Suppressor macrophage (primary cell): ENCODE results near the gene LRP2.

ENCODE experiments used
- DNase-seq, 4 experiments: peaks; one replicate each; pipeline ENCODE4 v3.0.0-alpha.2; 2020 to 2022

LRP2 gene

DNA sequence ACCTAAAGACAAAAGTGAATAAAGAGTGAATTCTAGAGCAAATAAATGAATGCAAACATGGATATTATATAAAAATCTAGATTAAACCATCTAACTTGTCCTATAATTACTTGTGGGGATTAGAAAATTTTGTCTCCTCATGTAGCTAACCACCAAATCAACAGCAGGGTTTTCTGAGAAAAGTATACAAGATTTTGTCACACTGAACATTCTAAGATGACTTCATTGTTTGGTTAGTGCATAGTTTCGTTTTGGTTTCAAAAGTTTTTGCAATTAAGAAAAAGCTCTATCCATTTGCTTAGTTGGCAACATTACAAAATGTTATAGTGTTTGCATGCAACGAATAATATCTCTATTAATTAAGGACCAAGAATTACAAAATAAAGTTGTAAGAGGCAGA, 125.0 kb downstream of the LRP2 start:
- DNase-seq = no peak

DNA sequence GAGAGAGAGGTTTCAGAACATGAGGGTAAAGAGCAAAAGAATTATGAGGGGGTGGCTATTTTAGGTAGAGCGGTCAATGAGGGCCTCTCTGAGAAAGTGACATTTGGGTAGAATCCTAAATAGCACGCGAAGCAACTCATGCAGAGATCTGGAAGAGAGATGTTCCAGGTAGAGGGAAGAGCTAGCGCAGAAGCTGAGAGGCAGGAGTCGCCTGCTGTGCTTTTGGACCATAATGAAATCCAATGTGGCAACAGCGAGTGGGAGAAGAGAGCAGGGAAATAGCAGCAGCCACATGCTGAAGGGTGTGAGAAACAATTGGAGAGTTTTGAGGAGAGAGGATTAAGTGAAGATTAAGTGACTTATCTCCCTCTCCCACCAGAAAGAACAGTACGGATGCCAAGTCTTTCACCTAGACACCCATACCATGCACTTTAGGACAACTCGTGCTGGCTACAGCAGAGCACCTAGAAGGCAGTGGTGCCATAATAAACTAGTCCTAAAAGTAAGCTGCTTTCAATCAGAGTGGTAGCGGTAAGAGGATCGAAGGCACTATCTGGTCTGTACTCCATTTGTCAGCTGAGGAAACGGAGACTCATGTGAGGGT, 129.7 kb downstream of the LRP2 start:
- no peak for DNase-seq

- DNase-seq = no peak
These were observed 132.1 kb downstream of the LRP2 start for GRCh38 chr2:169230204-169230603.

DNA sequence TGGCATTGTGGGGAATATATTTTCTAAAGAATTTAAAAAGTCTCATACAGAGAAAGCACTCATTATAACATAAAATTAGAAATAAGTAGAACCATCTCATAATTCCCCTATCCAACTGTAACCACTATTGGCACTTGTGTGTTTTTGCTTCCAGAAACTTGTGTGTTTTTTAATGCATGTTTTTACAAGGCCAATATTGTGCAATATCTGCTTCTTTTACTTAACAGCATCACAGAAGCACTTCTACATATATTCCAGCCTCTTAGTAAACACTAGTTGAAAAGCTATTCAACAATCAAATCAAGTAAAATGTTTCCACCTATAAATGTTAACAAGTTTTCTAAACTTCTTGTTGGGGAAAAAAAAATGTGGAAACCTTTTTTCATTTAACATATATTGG, 132.7 kb downstream of the LRP2 start:
- DNase-seq = no peak

DNA sequence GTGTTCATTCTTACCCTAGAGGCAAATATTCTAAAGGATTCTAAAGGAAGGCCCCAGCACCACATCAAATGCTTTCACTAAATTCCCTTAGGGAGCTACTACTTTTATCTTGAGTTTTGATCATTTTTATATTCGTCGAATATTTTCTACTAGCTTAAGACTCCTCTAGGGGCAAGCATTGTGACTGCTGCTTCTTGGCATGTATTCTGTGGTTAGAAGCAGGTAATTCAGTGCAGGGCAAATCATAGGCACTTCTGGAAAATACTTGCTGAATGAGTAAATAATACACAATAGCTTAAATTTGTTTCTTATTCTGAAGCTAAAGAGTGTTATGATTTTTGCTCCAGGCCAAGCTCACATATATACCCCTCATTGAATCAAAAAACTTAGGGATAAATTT, 136.4 kb downstream of the LRP2 start:
- no peak for DNase-seq

GRCh38 chr2:169225233-169225750, 137.0 kb downstream of the LRP2 start:
- DNase-seq = no peak

GRCh38 chr2:169222665-169223064, 139.7 kb downstream of the LRP2 start:
- DNase-seq = no peak

GRCh38 chr2:169221745-169222369, 140.5 kb downstream of the LRP2 start:
- DNase-seq = peak in 3 of 4 experiments; percentile 3 to 41 (median 16)

- DNase-seq = no peak
These were observed 151.4 kb downstream of the LRP2 start for GRCh38 chr2:169210917-169211316.

GRCh38 chr2:169208026-169208425, 154.3 kb downstream of the LRP2 start:
- no peak for DNase-seq

DNA sequence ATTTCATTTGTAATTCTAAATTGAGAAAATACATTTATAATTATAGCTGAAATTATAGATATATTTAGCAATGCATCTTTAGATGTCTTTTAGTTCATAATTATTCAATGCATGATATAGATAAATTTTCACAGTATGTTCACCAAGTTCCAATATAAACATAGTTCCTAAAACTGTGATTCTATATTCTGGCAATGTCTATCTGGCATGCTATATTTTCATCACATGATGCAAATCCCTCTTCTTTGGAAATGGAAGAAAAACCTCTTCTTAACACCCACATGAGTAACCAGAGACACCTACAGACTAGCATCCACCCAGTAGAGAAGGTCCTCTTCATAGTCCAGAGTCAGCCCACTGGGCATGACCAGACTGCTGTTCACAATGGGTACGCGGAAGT, 157.2 kb downstream of the LRP2 start:
- DNase-seq = no peak

GRCh38 chr2:169203952-169204351, 158.4 kb downstream of the LRP2 start:
- DNase-seq = no peak

GRCh38 chr2:169200756-169201155, 161.6 kb downstream of the LRP2 start:
- DNase-seq = no peak

DNA sequence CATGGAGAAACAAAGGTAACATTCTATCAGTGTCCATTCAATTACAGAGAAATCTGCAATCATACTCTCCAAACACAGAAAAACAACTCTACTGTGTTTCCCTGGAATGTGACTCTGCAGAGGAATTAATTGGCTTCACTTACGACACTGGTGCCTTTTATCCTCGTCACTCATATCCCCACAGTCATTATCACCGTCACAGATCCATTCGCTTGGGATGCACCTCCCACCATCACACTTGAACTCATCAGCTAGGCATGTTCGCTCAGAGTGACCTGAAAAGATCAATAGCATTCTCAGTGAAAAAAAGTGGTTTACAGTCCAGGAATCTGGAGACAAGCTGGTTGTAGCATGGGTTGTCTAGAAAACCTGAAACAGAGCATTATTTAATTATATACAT, 168.7 kb downstream of the LRP2 start:
- DNase-seq = no peak

DNA sequence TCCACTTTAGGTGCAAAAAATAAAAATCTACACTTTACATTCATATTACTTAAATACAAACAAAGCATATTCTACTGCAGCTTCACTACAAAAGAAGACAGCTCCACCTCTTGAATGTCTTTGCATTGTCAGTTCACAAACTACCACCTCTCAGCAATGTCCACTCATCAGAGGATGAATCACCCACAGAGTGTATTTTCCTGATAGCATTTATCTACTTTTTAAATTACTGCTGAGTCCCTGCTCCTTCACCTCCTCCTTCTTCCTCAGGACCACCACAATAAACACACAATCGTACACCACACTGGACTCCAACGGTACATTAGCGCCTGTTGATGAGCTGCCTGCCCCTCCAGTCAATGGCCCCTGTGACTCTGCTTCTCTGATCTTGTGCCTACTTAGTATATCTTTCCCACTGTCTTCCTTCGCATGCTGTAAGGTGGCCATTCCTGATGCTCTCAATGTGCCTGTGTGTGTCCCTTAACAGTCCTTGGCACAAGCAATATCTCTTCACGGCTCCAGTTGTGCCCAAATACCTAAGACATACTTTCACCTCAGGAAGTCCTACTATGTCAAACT, 172.0 kb downstream of the LRP2 start:
- no peak for DNase-seq

- DNase-seq = no peak
These were observed 173.2 kb downstream of the LRP2 start for GRCh38 chr2:169189132-169189531.

GRCh38 chr2:169185711-169186110, 176.6 kb downstream of the LRP2 start:
- DNase-seq = no peak

DNA sequence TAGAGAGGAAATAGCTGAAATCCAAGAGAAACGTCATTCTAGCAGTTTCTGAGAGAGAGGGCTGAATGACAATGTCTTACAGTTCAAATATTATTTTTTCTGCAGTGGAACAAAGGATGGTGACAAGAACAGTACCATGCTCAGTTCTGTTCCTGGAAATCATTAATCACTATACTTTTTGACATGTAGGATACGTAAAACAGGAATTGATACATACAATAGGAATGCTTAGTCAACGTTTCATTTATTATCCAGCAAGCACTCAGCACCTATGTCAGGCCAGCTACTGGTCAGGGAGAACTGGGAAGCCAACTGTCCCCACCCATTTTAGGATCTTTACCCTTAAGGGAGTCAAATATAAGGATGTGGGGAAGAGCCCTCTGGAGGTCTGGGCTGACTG, 178.3 kb downstream of the LRP2 start:
- no peak for DNase-seq

GRCh38 chr2:169182573-169182972, 179.8 kb downstream of the LRP2 start:
- DNase-seq = no peak

DNA sequence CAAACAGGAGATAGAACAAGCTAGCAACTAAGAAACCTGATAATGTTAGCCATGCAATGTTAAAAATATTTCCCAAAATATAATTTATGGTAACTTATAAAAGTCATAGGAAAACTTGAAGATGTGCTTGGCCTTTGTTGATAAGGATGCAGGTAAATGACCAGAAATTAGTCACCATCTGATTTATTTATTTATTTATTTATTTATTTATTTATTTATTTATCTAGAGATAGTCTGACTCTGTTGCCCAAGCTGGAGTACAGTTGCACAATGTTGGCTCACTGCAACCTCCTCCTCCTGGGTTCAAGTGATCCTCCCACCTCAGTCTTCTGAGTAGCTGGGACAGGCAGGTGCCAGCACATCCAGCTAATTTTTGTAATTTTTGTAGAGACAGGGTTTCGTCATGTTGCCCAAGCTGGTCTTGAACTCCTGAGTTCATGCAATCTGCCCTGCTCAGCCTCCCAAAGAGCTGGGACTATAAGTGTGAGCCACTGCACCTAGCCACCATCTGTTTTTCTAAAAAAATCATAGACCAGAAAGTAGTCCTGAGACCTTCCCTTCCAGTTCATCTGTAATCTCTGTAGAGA, 183.4 kb downstream of the LRP2 start:
- DNase-seq = no peak

- DNase-seq = no peak
These were observed 184.0 kb downstream of the LRP2 start for GRCh38 chr2:169178364-169178763.

DNA sequence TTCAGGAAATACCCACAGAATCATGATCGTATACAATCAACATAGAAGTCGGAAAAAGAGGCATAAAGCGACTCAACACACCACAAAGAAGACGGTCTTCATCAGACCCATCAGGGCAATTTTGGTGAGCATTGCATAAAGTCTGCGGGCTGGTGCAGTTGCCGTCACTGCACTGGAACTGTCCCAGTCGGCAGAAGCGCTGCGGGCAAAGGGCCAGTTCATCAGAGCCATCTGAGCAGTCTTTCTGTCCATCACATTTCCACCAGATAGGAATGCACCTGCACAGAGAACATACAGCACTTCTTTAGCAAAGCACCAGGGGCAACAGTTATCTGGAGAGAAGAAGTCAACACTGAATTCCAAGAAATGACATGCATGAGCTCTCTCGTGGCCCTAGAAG, 187.2 kb downstream of the LRP2 start:
- no peak for DNase-seq

DNA sequence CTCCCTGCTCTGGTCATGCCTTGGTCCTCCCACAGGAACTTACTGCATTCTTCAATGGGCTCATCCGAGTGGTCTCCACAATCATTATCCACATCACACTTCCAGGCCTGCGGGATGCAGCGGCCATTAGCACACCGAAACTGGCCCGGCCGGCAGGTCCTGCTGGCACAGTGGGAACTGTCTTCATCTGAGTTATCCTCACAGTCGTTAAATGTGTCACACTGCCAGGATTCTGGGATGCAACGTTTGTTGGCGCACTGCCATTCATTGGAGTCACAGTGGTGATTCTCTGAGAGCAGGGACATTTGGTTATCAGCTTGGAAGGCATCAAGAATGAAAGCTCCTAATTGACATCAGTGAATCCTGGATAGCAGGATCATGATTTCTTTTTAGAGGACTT, 188.5 kb downstream of the LRP2 start:
- DNase-seq = no peak

GRCh38 chr2:169172914-169173313, 189.4 kb downstream of the LRP2 start:
- DNase-seq = no peak
